ENCODE data around the gene FHIT. TPM values are rescaled to one million over a fixed set of nuclear protein-coding genes. Genes with fewer than 3 reads are reported as not detected.

FHIT gene
- total RNA-seq, 2 donors from 2014 or later = 6.8 to 12.3 TPM

DNA sequence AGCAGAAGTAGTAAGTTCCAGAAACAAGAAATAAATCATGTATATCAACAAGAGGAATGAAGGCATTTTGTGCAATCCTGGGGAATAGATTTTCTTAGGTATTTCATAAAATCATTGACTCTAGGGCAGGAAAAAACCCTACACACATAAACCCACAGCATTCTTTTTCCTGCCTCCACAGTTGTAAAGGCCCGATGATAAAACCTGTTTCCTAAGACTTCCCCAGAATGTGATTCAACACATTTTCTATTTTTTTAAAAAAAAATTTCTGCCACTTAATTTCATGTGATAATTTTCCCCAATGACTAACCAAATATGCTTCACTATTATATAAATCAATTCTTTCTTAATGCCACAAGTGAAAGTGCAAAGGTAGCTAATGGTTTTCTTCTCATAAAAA lies 407.0 kb downstream of the FHIT start:
- H3K9ac ChIP-seq (ENCODE audit: extremely low read depth, low read length, poor library complexity, severe bottlenecking) = no peak overlapping the region
- Mint-ChIP-seq H3K36me3 (ENCODE audit: low read depth) (no peaks in the 10 kb centered on the region), H3K9me3 (no peaks in the 10 kb centered on the region), H3K4me3 (no peak overlapping the region), H3K27me3 (ENCODE audit: insufficient read depth) (no peaks in the 10 kb centered on the region), H3K27ac (no peak overlapping the region), H3K4me1 (peaks cover 28% of the 10 kb centered on the region)
- no peak overlapping the region for H3K4me3 ChIP-seq (ENCODE audit: low read length)
- H3K4me1 ChIP-seq (ENCODE audit: control insufficient read depth, insufficient read depth, low read length) = peaks cover 2% of the 10 kb centered on the region
- WGBS, 2 experiments (ENCODE audit: insufficient coverage in 1 of 2, insufficient read length in 1 of 2) = 95 to 100% methylated on average over 1 of the region's 1 CpG
- no peaks in the 10 kb centered on the region for H3K36me3 ChIP-seq (ENCODE audit: control insufficient read depth, insufficient read depth, low read length)
- DNase-seq = no peak
- TF ChIP-seq, protein P1, sequence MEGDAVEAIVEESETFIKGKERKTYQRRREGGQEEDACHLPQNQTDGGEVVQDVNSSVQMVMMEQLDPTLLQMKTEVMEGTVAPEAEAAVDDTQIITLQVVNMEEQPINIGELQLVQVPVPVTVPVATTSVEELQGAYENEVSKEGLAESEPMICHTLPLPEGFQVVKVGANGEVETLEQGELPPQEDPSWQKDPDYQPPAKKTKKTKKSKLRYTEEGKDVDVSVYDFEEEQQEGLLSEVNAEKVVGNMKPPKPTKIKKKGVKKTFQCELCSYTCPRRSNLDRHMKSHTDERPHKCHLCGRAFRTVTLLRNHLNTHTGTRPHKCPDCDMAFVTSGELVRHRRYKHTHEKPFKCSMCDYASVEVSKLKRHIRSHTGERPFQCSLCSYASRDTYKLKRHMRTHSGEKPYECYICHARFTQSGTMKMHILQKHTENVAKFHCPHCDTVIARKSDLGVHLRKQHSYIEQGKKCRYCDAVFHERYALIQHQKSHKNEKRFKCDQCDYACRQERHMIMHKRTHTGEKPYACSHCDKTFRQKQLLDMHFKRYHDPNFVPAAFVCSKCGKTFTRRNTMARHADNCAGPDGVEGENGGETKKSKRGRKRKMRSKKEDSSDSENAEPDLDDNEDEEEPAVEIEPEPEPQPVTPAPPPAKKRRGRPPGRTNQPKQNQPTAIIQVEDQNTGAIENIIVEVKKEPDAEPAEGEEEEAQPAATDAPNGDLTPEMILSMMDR (conservative IDR thresholded peaks at IDR 0.05) = no peak
- no peak overlapping the region for H3K27ac ChIP-seq (ENCODE audit: low read depth, low read length)
- no peaks in the 10 kb centered on the region for H3K27me3 ChIP-seq (ENCODE audit: control insufficient read depth, insufficient read depth, low read length, poor library complexity, severe bottlenecking)
- no peaks in the 10 kb centered on the region for H3K9me3 ChIP-seq (ENCODE audit: control insufficient read depth, low read length)

DNA sequence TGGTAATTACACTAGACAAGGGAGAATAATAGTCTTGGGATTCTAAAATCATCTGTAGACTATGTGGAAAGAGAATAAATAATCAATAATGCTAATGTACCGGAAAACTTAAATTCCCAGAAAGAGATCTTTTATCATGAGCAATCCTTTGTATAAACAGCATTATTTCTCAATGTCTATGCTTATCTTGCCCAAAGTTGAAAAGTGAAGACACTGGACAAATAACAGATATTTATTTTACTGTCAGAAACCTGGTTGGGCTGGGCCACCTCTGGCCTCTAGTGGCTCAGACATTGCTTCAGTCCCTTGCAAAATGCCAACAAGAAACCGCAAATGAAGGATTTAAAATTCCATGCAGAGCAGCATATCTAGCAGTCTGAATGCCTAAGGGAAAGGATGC lies 409.9 kb downstream of the FHIT start:
- Mint-ChIP-seq H3K27me3 (ENCODE audit: insufficient read depth) (no peaks in the 10 kb centered on the region), H3K27ac (no peak overlapping the region), H3K4me1 (peaks cover 28% of the 10 kb centered on the region), H3K36me3 (ENCODE audit: low read depth) (no peaks in the 10 kb centered on the region), H3K4me3 (no peak overlapping the region), H3K9me3 (no peaks in the 10 kb centered on the region)
- no peak overlapping the region for H3K4me3 ChIP-seq (ENCODE audit: low read length)
- H3K9me3 ChIP-seq (ENCODE audit: control insufficient read depth, low read length) = no peaks in the 10 kb centered on the region
- peaks cover 5% of the 10 kb centered on the region for H3K4me1 ChIP-seq (ENCODE audit: control insufficient read depth, insufficient read depth, low read length)
- H3K9ac ChIP-seq (ENCODE audit: extremely low read depth, low read length, poor library complexity, severe bottlenecking) = no peak overlapping the region
- TF ChIP-seq, protein P1 (conservative IDR thresholded peaks at IDR 0.05) = no peak
- DNase-seq = no peak
- 90 to 100% methylated on average over 1 to 2 of the region's 2 CpGs for WGBS, 2 experiments (ENCODE audit: insufficient coverage in 1 of 2, insufficient read length in 1 of 2)
- no peaks in the 10 kb centered on the region for H3K27me3 ChIP-seq (ENCODE audit: control insufficient read depth, insufficient read depth, low read length, poor library complexity, severe bottlenecking)
- no peak overlapping the region for H3K27ac ChIP-seq (ENCODE audit: low read depth, low read length)
- no peaks in the 10 kb centered on the region for H3K36me3 ChIP-seq (ENCODE audit: control insufficient read depth, insufficient read depth, low read length)

DNA sequence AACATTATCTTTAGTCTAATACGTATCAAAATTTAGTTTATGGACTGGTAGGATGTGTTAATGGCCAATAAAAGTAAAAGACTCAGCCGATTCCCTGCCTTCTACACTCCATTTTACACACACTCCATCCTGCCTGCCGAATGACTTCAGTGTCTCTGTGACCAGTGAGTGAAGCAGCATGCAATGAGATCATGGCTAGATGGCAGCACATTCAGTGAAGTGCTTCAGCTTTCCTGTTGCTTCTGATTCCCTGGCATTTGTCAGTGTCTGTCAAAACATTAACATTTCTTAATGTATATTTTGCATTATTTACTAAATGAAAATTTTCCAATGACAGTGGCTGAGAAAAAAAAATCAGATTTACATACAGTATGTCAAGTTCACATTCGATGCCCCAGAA lies 412.0 kb downstream of the FHIT start:
- Histone ChIP-seq H3K9ac (ENCODE audit: extremely low read depth, low read length, poor library complexity, severe bottlenecking) (no peak overlapping the region), H3K9me3 (ENCODE audit: control insufficient read depth, low read length) (peaks cover 8% of the 10 kb centered on the region), H3K36me3 (ENCODE audit: control insufficient read depth, insufficient read depth, low read length) (no peaks in the 10 kb centered on the region), H3K27me3 (ENCODE audit: control insufficient read depth, insufficient read depth, low read length, poor library complexity, severe bottlenecking) (no peaks in the 10 kb centered on the region), H3K4me3 (ENCODE audit: low read length) (no peak overlapping the region), H3K27ac (ENCODE audit: low read depth, low read length) (no peak overlapping the region), H3K4me1 (ENCODE audit: control insufficient read depth, insufficient read depth, low read length) (peaks cover 5% of the 10 kb centered on the region)
- no peaks in the 10 kb centered on the region for H3K27me3 Mint-ChIP-seq (ENCODE audit: insufficient read depth)
- H3K4me3 Mint-ChIP-seq = no peak overlapping the region
- TF ChIP-seq, protein P1 (conservative IDR thresholded peaks at IDR 0.05) = peak; percentile 29
- 80 to 83% methylated on average over 1 to 3 of the region's 4 CpGs for WGBS, 2 experiments (ENCODE audit: insufficient coverage in 1 of 2, insufficient read length in 1 of 2)
- H3K9me3 Mint-ChIP-seq = peaks cover 7% of the 10 kb centered on the region
- H3K36me3 Mint-ChIP-seq (ENCODE audit: low read depth) = no peaks in the 10 kb centered on the region
- peak; percentile 53 for DNase-seq
- peaks cover 20% of the 10 kb centered on the region for H3K4me1 Mint-ChIP-seq
- no peak overlapping the region for H3K27ac Mint-ChIP-seq
